ENCODE results near the gene JAZF1. TPM values are rescaled to one million over a fixed set of nuclear protein-coding genes. Genes with fewer than 3 reads are reported as not detected.

The JAZF1 gene
- total and polyA plus RNA-seq, 2 of the 8 experiments (the other 6 are each of a cell fraction or from before 2014, with no cell fraction given), result 2.6 to 21.8 TPM

DNA sequence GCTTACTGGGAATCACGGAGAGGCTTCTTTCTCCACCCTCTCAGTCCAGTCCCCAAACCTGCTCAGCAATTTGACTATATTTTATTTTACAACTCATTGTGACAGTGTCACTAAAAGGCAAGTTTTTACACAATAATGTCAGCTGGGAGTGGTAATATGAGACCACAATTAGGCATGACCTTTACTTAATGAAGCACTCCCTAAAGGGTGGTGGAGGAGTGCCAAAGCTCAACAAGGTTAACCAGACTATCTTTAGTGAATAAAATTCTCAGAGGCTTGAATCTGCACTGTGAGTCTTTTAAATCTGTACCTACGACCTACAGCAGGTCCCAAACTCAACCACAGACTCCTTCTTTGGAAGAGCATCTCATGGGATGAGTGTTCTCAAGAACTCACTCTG, 225.0 kb downstream of the JAZF1 start:
- FAIRE-seq, result no peak
- POLR2A ChIA-PET (ENCODE audit: partially characterized antibody), result no interaction called here
- no peak overlapping the region for H3K14ac ChIP-seq (ENCODE audit: insufficient read length)
- no peak for TF ChIP-seq MAX (IDR thresholded peaks at IDR 0.05)
- TF ChIP-seq USF2 (IDR thresholded peaks at IDR 0.05; ENCODE audit: low read length), result no peak
- no peak for TF ChIP-seq TCF12 (IDR thresholded peaks at IDR 0.05; ENCODE audit: low read depth, low read length)
- TF ChIP-seq SIN3A (conservative IDR thresholded peaks at IDR 0.05 in 1 of 2, IDR thresholded peaks at IDR 0.05 in 1 of 2; ENCODE audit: low read depth in 1 of 2, low read length in 2 of 2), result no peak
- no peak for TF ChIP-seq CHD2 (IDR thresholded peaks at IDR 0.05; ENCODE audit: low read length)

More for the DNA sequence above, 225.0 kb downstream of the JAZF1 start:
- H2BK15ac ChIP-seq (ENCODE audit: low read length), result no peak overlapping the region
- no peak overlapping the region for H3K9ac ChIP-seq (replicated peaks in 1 of 4; ENCODE audit: extremely low read depth in 1 of 4, low read depth in 3 of 4, low read length in 3 of 4)
- no peak overlapping the region for H2AK5ac ChIP-seq (ENCODE audit: low read depth, low read length)
- H4K5ac ChIP-seq (ENCODE audit: insufficient read length, low read depth, low read length), result no peak overlapping the region
- H3K27me3 ChIP-seq (replicated peaks in 1 of 4; ENCODE audit: control insufficient read depth in 3 of 4, extremely low read depth in 1 of 4, insufficient read depth in 3 of 4, low read length in 3 of 4), result no peaks in the 10 kb centered on the region
- H2AFZ ChIP-seq (ENCODE audit: low read length), result no peak overlapping the region
- no peak overlapping the region for H2BK120ac ChIP-seq (replicated peaks; ENCODE audit: low read depth, low read length)
- no peak overlapping the region for H3K4me2 ChIP-seq (ENCODE audit: insufficient read depth in 1 of 2, low read depth in 2 of 2, low read length in 2 of 2)
- H3K23ac ChIP-seq (ENCODE audit: insufficient read length), result no peak overlapping the region
- H3K4ac ChIP-seq (replicated peaks; ENCODE audit: insufficient read length, low read depth, low read length), result no peak overlapping the region
- no peaks in the 10 kb centered on the region for H3K36me3 ChIP-seq (ENCODE audit: control insufficient read depth in 2 of 4, insufficient read depth in 4 of 4, low read length in 3 of 4)
- peaks cover 2% of the 10 kb centered on the region; the same call in 1 of the 2 replicates for H3K79me1 ChIP-seq (ENCODE audit: low read depth, low read length)
- H3K9me3 ChIP-seq (ENCODE audit: insufficient read depth in 2 of 2, low read depth in 1 of 2, low read length in 1 of 2), result no peaks in the 10 kb centered on the region
- H3K23me2 ChIP-seq (ENCODE audit: low read depth, low read length), result no peaks in the 10 kb centered on the region
- H3K79me2 ChIP-seq (ENCODE audit: control insufficient read depth in 1 of 2, insufficient read depth in 2 of 2, low read length in 2 of 2), result no peaks in the 10 kb centered on the region
- no peak overlapping the region for H3K4me3 ChIP-seq (ENCODE audit: extremely low read depth in 1 of 4, insufficient read depth in 2 of 4, low read depth in 3 of 4, low read length in 4 of 4)
- WGBS, 2 experiments (ENCODE audit: extremely low coverage in 1 of 2, insufficient coverage in 1 of 2, insufficient read length in 1 of 2, insufficient replicate concordance in 2 of 2, low coverage in 1 of 2, low lambda C conversion rate in 2 of 2, missing lambda C conversion rate in 1 of 2), result 88% methylated on average over 2 of the region's 2 CpGs; no CpG with 5 or more reads in 1 of the 2 experiments
- H4K20me1 ChIP-seq (replicated peaks in 1 of 2; ENCODE audit: control insufficient read depth in 1 of 2, insufficient read depth in 2 of 2, low read length in 2 of 2), result no peaks in the 10 kb centered on the region
- H2BK20ac ChIP-seq (ENCODE audit: low read length), result no peak overlapping the region
- no peak overlapping the region for H2BK12ac ChIP-seq (ENCODE audit: low read depth, low read length)
- no peak overlapping the region for H4K91ac ChIP-seq (replicated peaks; ENCODE audit: insufficient read length, low read length)
- no peak overlapping the region for H2BK5ac ChIP-seq (ENCODE audit: low read depth, low read length)
- no peaks in the 10 kb centered on the region for H3K4me1 ChIP-seq (replicated peaks in 1 of 4; ENCODE audit: control insufficient read depth in 3 of 4, insufficient read depth in 4 of 4, low read length in 3 of 4)
- H3K27ac ChIP-seq (ENCODE audit: low read depth, low read length), result no peak overlapping the region
- no peak overlapping the region for H4K8ac ChIP-seq (ENCODE audit: extremely low read depth, insufficient read depth, low read length)
- no peak for DNase-seq (ENCODE audit: low read depth in 1 of 2, low spot score in 2 of 2)
- H3K56ac ChIP-seq (replicated peaks; ENCODE audit: insufficient read length, low read depth, low read length), result no peak overlapping the region
- CTCF ChIA-PET (ENCODE audit: partially characterized antibody), result interaction anchor here (1.0 kb wide), 1 partner anchor 65 kb away, joined by 3 read pairs; no protein-coding TSS in a partner anchor
- H3K18ac ChIP-seq (ENCODE audit: extremely low read depth, low read length), result no peak overlapping the region

All from H1 (cell line).